Inferior parietal cortex (tissue), 1 donor: ENCODE data around the gene RNF212B.

Experiments used
- DNase-seq: peaks from one replicate; pipeline ENCODE4 v3.0.0-alpha.2; 2016; ENCODE audit errors: extremely low spot score

RNF212B gene

DNA sequence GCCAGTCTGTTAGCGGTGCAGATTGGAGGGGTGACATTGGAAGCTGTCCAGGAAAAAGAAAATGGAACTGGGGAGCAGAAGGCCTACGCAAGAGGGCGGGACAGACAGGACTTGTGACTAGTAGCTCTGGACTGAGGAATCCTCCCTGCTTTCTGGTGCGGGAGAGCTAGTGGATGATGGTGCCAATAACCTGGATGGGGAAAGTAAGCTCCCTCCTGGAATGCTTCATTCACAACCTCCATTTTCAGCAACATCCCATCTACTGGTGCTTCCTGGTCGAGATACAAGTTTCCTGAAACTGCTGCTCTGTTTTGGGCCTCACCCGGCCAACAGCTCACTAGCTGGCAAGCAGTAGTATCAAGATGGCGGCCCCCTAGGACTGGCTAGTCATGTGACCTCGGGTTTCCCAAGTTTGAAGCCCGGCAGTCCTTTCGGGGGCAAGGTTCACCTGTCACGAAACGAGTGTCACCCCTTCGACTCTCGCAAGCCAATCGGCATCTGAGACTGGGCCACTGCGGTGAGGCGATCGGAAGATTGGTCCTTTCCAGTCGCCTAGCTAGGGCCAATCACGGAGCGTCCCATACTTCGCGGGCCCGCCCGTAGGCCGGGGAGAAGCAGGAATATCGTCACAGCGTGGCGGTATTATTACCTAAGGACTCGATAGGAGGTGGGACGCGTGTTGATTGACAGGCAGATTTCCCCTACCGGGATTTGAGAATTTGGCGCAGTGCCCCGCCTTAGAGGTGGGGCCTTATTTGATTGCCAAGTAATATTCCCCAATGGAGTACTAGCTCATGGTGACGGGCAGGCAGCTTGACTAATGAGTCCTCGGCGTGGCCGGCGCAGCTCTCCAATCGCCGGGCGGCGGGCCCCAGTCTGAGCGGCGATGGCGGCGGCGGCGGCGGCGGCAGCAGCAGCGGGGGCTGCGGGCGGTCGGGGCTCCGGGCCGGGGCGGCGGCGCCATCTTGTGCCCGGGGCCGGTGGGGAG is 83.1 kb downstream of the RNF212B start, which contains the start of gene PABPN1:
PABPN1 (plus strand) TSS at position 874 of the 988 bp plus-strand sequence; CDS start at position 887, 13 bp downstream.
- DNase-seq: peak; percentile 100

DNA sequence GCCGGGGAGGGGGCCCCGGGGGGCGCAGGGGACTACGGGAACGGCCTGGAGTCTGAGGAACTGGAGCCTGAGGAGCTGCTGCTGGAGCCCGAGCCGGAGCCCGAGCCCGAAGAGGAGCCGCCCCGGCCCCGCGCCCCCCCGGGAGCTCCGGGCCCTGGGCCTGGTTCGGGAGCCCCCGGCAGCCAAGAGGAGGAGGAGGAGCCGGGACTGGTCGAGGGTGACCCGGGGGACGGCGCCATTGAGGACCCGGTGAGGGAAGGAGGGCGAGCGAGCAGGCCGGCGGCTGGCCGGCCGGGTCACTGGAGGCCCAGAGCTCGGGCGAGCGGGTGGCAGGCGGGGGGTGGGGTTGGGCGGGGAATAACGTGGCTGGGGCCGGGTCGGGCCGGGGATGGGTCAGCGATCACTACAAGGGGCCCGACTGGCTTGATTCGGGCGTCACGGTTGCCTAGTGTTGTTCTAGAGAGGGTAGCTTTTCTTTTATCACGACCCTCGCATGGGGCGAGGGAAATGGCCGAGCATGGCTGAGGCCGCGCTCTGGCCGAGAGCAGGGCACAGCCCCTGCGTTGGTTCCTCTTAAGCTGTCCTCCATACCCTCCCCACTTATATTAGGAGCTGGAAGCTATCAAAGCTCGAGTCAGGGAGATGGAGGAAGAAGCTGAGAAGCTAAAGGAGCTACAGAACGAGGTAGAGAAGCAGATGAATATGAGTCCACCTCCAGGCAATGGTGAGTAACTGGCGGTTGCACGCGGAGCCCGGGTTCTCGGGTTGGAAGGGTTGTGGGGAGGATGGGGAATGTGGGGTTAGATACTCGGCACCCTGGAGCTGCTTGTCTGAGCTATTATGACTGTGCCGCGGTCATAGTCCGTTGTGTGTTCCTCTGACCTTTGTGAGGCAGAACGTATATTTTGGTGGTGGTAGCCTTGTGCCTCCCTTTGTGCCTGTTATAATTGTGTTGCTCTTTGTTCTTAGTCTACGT is 84.1 kb downstream of the RNF212B start:
- no peak for DNase-seq
